ENCODE measurements around the gene STK32B. TPM values are rescaled to one million over a fixed set of nuclear protein-coding genes. Genes with fewer than 3 reads are reported as not detected.

Gene STK32B
- total RNA-seq, 6 donors from 2014 or later = 0.22 to 3.4 (median 1.0) TPM

GRCh38 chr4:5307928-5308327, 256.6 kb downstream of the STK32B start:
- H3K4me1 ChIP-seq = no peaks in the 10 kb centered on the region
- TF ChIP-seq CTCF (IDR thresholded peaks at IDR 0.05) = no peak
- no peak for TF ChIP-seq EP300 (IDR thresholded peaks at IDR 0.05)
- no peak for TF ChIP-seq POLR2AphosphoS5 (IDR thresholded peaks at IDR 0.05)
- H3K4me3 ChIP-seq = no peak overlapping the region
- WGBS, 2 donors = 87% methylated on average over 3 of the region's 3 CpGs
- H3K36me3 ChIP-seq = no peaks in the 10 kb centered on the region
- DNase-seq (no peak), ATAC-seq (ENCODE audit: low FRiP score in 2 of 2) (no peak)
- H3K27me3 ChIP-seq = no peaks in the 10 kb centered on the region
- H3K27ac ChIP-seq = no peak overlapping the region
- peaks cover 0 to 4% (median 0%) of the 10 kb centered on the region in 4 donors for H3K9me3 ChIP-seq

- WGBS, 2 donors = 75 to 90% methylated on average over 2 of the region's 2 CpGs
- Histone ChIP-seq H3K27ac (no peak overlapping the region), H3K36me3 (no peaks in the 10 kb centered on the region), H3K4me3 (no peak overlapping the region), H3K9me3 (peaks cover 0 to 8% (median 2%) of the 10 kb centered on the region in 4 donors), H3K27me3 (no peaks in the 10 kb centered on the region), H3K4me1 (no peaks in the 10 kb centered on the region)
- no peak for TF ChIP-seq CTCF (IDR thresholded peaks at IDR 0.05)
- no peak for TF ChIP-seq POLR2A (IDR thresholded peaks at IDR 0.05)
- TF ChIP-seq POLR2AphosphoS5 (IDR thresholded peaks at IDR 0.05) = no peak
- TF ChIP-seq EP300 (IDR thresholded peaks at IDR 0.05) = no peak
- DNase-seq (no peak), ATAC-seq (ENCODE audit: low FRiP score in 2 of 2) (no peak)
These were observed 271.0 kb downstream of the STK32B start for GRCh38 chr4:5322321-5322720.

GRCh38 chr4:5330339-5330989, 279.2 kb downstream of the STK32B start:
- no peak for TF ChIP-seq EP300 (IDR thresholded peaks at IDR 0.05)
- no peak for TF ChIP-seq POLR2A (IDR thresholded peaks at IDR 0.05)
- no peak for TF ChIP-seq POLR2AphosphoS5 (IDR thresholded peaks at IDR 0.05)
- TF ChIP-seq CTCF (IDR thresholded peaks at IDR 0.05) = no peak
- Histone ChIP-seq H3K4me1 (no peaks in the 10 kb centered on the region), H3K4me3 (no peak overlapping the region), H3K27ac (no peak overlapping the region), H3K9me3 (peaks cover 0 to 16% (median 6%) of the 10 kb centered on the region in 4 donors), H3K36me3 (no peaks in the 10 kb centered on the region), H3K27me3 (no peaks in the 10 kb centered on the region)
- ATAC-seq (ENCODE audit: low FRiP score in 2 of 2) (no peak), DNase-seq (no peak)
- 64 to 72% methylated on average over 3 of the region's 3 CpGs for WGBS, 2 donors

GRCh38 chr4:5337731-5338130, 286.5 kb downstream of the STK32B start:
- Histone ChIP-seq H3K27ac (no peak overlapping the region), H3K4me3 (no peak overlapping the region), H3K9me3 (no peaks in the 10 kb centered on the region), H3K4me1 (no peaks in the 10 kb centered on the region), H3K27me3 (no peaks in the 10 kb centered on the region), H3K36me3 (no peaks in the 10 kb centered on the region)
- 54 to 64% methylated on average over 2 of the region's 2 CpGs for WGBS, 2 donors
- DNase-seq (no peak), ATAC-seq (ENCODE audit: low FRiP score in 2 of 2) (no peak)
- TF ChIP-seq POLR2AphosphoS5 (IDR thresholded peaks at IDR 0.05) (no peak), POLR2A (IDR thresholded peaks at IDR 0.05) (no peak), CTCF (IDR thresholded peaks at IDR 0.05) (no peak), EP300 (IDR thresholded peaks at IDR 0.05) (no peak)

- no peak overlapping the region for H3K27ac ChIP-seq
- TF ChIP-seq POLR2A (IDR thresholded peaks at IDR 0.05) (no peak), POLR2AphosphoS5 (IDR thresholded peaks at IDR 0.05) (no peak), CTCF (IDR thresholded peaks at IDR 0.05) (no peak), EP300 (IDR thresholded peaks at IDR 0.05) (no peak)
- no peaks in the 10 kb centered on the region for H3K4me1 ChIP-seq
- no peaks in the 10 kb centered on the region for H3K36me3 ChIP-seq
- DNase-seq (no peak), ATAC-seq (ENCODE audit: low FRiP score in 2 of 2) (peak in 1 of 2 donors; percentile 54)
- H3K27me3 ChIP-seq = no peaks in the 10 kb centered on the region
- H3K9me3 ChIP-seq = no peaks in the 10 kb centered on the region
- no peak overlapping the region for H3K4me3 ChIP-seq
- WGBS, 2 donors = 81 to 86% methylated on average over 1 of the region's 1 CpG
These were observed 287.3 kb downstream of the STK32B start for GRCh38 chr4:5338531-5338930.

Measured in upper lobe of left lung (tissue), 6 donors.